Activated CD8-positive, alpha-beta T cell treated with anti-CD3 and anti-CD28 coated beads for 36 hours (primary cell): ENCODE data around the gene ACAD8. TPM values are rescaled to one million over a fixed set of nuclear protein-coding genes. Genes with fewer than 3 reads are reported as not detected.

Experiments
- ATAC-seq: fragments of 200-7000 bp; cut with Tn5 transposase; one replicate; pipeline ENCODE4 v1.10.0; 2021; ENCODE audit warnings: mild to moderate bottlenecking, moderate library complexity
- CTCF ChIA-PET: fragments of 350-600 bp; sonication (Branson Sonifier 250); formaldehyde crosslinking; loops from one replicate; lab custom pipeline; 2021; ENCODE audit warnings: antibody characterized with exemption; lab: Charles Lee
- POLR2A ChIA-PET: fragments of 350-600 bp; sonication (Branson Sonifier 250); formaldehyde crosslinking; loops from one replicate; lab custom pipeline; 2021; ENCODE audit warnings: antibody characterized with exemption; lab: Charles Lee
- DNase-seq: peaks from one replicate; pipeline ENCODE4 v3.0.0-alpha.2; 2020
- H3K27ac Mint-ChIP-seq: one replicate; pipeline ENCODE4 v1.8.0; 2021; ENCODE audit warnings: mild to moderate bottlenecking, mixed read lengths
- H3K27me3 Mint-ChIP-seq: one replicate; pipeline ENCODE4 v1.8.0; 2021; ENCODE audit warnings: mixed read lengths
- H3K36me3 Mint-ChIP-seq: one replicate; pipeline ENCODE4 v1.8.0; 2021; ENCODE audit warnings: low read depth, mixed read lengths
- H3K4me1 Mint-ChIP-seq: one replicate; pipeline ENCODE4 v1.8.0; 2021; ENCODE audit warnings: low read depth, mixed read lengths
- H3K4me3 Mint-ChIP-seq: one replicate; pipeline ENCODE4 v1.8.0; 2021; ENCODE audit warnings: mild to moderate bottlenecking, moderate library complexity, mixed read lengths
- H3K9me3 Mint-ChIP-seq: one replicate; pipeline ENCODE4 v1.8.0; 2021; ENCODE audit warnings: mixed read lengths
- intact Hi-C: fragments of 100-400 bp; cut with micrococcal nuclease; formaldehyde crosslinking; loops from one replicate; pipeline ENCODE4 v1.10.0; 2022
- total RNA-seq, 2 experiments: library from RNA; stranded (reverse); gene quantifications; one replicate each; pipeline ENCODE4 v1.2.3, GENCODE V29; 2021
- TF ChIP-seq, protein P1 (sequence below): fragments of 200-600 bp; IDR thresholded peaks from one replicate; pipeline ENCODE4 v1.8.0; 2022; ENCODE audit warnings: antibody characterized with exemption, mild to moderate bottlenecking

Gene ACAD8
- total RNA-seq, 2 experiments from 2014 or later = 13.1 to 13.8 TPM

DNA sequence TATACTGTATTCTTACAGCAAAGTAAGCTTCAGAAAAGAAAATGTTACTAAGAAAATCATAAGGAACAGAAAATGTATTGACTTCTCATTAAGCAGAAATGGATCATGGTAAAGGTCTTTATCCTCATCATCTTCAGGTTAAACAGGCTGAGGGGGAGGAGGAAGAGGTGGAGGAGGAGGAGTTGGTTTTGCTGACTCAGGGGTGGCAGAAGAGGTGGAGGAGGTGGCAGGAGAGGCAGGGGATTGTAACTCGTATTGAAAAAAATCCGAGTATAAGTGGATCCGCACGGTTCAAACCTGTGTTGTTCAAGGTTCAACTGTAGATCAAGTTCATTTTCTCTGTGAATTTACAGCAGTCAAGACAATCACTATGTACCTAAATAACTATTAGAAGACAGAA lies 35.8 kb downstream of the ACAD8 start:
- no peak for DNase-seq
- TF ChIP-seq, protein P1, sequence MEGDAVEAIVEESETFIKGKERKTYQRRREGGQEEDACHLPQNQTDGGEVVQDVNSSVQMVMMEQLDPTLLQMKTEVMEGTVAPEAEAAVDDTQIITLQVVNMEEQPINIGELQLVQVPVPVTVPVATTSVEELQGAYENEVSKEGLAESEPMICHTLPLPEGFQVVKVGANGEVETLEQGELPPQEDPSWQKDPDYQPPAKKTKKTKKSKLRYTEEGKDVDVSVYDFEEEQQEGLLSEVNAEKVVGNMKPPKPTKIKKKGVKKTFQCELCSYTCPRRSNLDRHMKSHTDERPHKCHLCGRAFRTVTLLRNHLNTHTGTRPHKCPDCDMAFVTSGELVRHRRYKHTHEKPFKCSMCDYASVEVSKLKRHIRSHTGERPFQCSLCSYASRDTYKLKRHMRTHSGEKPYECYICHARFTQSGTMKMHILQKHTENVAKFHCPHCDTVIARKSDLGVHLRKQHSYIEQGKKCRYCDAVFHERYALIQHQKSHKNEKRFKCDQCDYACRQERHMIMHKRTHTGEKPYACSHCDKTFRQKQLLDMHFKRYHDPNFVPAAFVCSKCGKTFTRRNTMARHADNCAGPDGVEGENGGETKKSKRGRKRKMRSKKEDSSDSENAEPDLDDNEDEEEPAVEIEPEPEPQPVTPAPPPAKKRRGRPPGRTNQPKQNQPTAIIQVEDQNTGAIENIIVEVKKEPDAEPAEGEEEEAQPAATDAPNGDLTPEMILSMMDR = no peak
- POLR2A ChIA-PET = interaction anchor here (0.5 to 1.0 kb wide), 2 partner anchors 15 to 35 kb away, joined by 3 read pairs; no protein-coding TSS in a partner anchor

DNA sequence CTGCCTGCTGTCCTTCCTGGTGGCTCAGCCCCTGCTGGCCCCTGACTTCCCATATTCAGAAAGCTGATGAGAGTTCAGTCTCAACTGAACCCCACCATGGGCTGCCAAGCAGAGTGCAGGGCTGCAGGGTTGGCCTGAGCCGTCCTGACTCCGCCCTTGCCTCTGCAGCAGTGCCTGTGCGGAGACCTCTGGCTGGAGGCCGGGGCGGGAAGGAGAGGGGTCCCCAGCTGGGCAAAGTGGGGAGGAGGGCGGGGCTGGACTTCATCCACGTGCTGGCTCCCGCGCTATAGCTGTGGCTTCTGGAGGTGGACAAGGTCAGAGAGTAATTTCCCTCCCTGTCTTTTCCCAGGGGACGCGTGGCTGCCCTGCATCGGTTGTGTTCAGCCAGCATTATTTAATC lies 36.4 kb downstream of the ACAD8 start:
- Mint-ChIP-seq H3K27me3 (no peaks in the 10 kb centered on the region), H3K4me1 (no peaks in the 10 kb centered on the region), H3K9me3 (no peaks in the 10 kb centered on the region), H3K36me3 (peaks cover 3% of the 10 kb centered on the region), H3K27ac (no peak overlapping the region), H3K4me3 (no peak overlapping the region)
- intact Hi-C loops = no loop called here
- ATAC-seq (no peak), DNase-seq (no peak)
- CTCF ChIA-PET = interaction anchor here (1.7 kb wide), 1 partner anchor 28 kb away, joined by 5 read pairs; no protein-coding TSS in a partner anchor
- TF ChIP-seq, protein P1 = no peak
- POLR2A ChIA-PET = interaction anchor here (0.6 kb wide), 1 partner anchor 137 kb away, joined by 3 read pairs; no protein-coding TSS in a partner anchor

More for the DNA sequence above, 35.8 kb downstream of the ACAD8 start:
- intact Hi-C loops = no loop called here
- H3K27ac Mint-ChIP-seq = no peak overlapping the region
- H3K4me3 Mint-ChIP-seq = no peak overlapping the region
- H3K27me3 Mint-ChIP-seq = no peaks in the 10 kb centered on the region
- H3K9me3 Mint-ChIP-seq = no peaks in the 10 kb centered on the region
- ATAC-seq = no peak
- CTCF ChIA-PET = no interaction called here
- H3K36me3 Mint-ChIP-seq = peaks cover 4% of the 10 kb centered on the region
- no peaks in the 10 kb centered on the region for H3K4me1 Mint-ChIP-seq

DNA sequence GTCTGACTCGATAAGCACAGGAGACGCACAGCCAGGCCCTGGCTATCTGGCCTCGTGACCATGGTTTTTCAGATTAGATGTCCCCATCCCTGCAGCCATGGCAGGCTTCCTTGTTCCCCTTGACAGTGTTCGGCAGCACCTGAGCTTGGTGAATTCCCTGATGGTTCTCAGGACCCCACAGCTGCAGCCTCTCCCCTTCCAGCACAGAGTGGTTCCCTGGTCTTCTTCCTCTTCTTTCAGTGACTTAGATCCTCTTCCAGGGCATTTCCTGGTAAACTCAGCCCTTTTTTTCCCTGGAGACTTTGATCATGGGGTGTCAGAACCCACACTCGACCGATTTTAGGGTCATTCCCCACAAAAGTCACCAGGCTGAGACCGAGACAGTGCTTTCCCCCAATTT lies 37.3 kb downstream of the ACAD8 start:
- TF ChIP-seq, protein P1 = no peak
- Mint-ChIP-seq H3K36me3 (peaks cover 4% of the 10 kb centered on the region), H3K4me3 (no peak overlapping the region), H3K27me3 (no peaks in the 10 kb centered on the region), H3K9me3 (no peaks in the 10 kb centered on the region), H3K27ac (no peak overlapping the region), H3K4me1 (no peaks in the 10 kb centered on the region)
- intact Hi-C loops = no loop called here
- ChIA-PET CTCF (interaction anchor here (1.7 kb wide), 1 partner anchor 29 kb away, joined by 5 read pairs; no protein-coding TSS in a partner anchor), POLR2A (no interaction called here)
- ATAC-seq (no peak), DNase-seq (no peak)

DNA sequence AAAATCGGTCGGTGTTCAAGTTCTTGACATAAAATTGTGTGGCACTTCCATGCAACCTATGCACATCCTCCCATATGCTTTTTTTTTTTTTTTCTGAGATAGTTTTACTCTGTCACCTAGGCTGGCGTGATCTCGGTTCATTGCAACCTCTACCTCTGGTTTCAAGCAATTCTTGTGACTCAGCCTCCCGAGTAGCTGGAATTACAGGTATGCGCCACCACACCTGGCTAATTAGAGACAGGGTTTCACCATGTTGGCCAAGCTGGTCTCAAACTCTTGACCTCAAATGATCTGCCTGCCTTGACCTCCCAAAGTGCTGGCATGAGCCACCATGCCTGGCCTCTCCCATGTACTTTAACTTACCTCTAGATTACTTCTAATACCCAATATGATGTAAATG lies 37.8 kb downstream of the ACAD8 start:
- H3K4me3 Mint-ChIP-seq = no peak overlapping the region
- TF ChIP-seq, protein P1 = no peak
- ChIA-PET POLR2A (no interaction called here), CTCF (interaction anchor here (1.7 kb wide), 1 partner anchor 29 kb away, joined by 5 read pairs; no protein-coding TSS in a partner anchor)
- ATAC-seq = no peak
- intact Hi-C loops = no loop called here
- no peak overlapping the region for H3K27ac Mint-ChIP-seq
- no peaks in the 10 kb centered on the region for H3K9me3 Mint-ChIP-seq
- no peak for DNase-seq
- H3K36me3 Mint-ChIP-seq = peaks cover 3% of the 10 kb centered on the region
- no peaks in the 10 kb centered on the region for H3K27me3 Mint-ChIP-seq
- H3K4me1 Mint-ChIP-seq = no peaks in the 10 kb centered on the region

DNA sequence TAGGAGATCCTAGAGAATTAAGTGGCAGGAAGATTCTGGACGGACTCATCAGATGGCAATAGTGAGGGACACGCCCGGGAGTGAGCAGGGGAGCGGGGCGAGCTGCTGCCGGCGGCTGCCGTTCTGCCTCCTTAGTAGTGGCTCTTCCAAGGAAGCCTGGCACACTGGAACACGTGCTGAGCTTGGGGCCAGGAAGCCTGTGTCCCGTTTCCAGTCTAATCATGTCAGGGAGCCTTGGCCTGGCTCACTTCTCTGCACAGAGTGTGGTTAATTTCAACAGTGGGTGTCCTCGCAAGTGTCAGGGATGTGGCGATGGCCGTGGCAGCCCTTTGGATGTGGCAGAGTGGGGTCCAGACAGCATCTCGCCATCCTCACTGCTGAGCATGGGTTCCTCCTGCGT lies 39.3 kb downstream of the ACAD8 start:
- TF ChIP-seq, protein P1 = no peak
- POLR2A ChIA-PET = interaction anchor here (0.9 kb wide), 1 partner anchor 16 kb away, joined by 4 read pairs; no protein-coding TSS in a partner anchor
- no peak overlapping the region for H3K4me3 Mint-ChIP-seq
- peaks cover 2% of the 10 kb centered on the region for H3K36me3 Mint-ChIP-seq
- intact Hi-C loops = no loop called here
- H3K27ac Mint-ChIP-seq = no peak overlapping the region
- ATAC-seq = no peak
- no peaks in the 10 kb centered on the region for H3K27me3 Mint-ChIP-seq
- H3K4me1 Mint-ChIP-seq = no peaks in the 10 kb centered on the region
- CTCF ChIA-PET = no interaction called here
- DNase-seq = no peak
- no peaks in the 10 kb centered on the region for H3K9me3 Mint-ChIP-seq
